CD4-positive, alpha-beta T cell treated with Interleukin-15 for 1 hour (primary cell): Measurements from ENCODE around the gene DLG5.

Experiments
- DNase-seq: peaks from one replicate; pipeline ENCODE4 v3.0.0-alpha.2; 2020

DLG5 gene

DNA sequence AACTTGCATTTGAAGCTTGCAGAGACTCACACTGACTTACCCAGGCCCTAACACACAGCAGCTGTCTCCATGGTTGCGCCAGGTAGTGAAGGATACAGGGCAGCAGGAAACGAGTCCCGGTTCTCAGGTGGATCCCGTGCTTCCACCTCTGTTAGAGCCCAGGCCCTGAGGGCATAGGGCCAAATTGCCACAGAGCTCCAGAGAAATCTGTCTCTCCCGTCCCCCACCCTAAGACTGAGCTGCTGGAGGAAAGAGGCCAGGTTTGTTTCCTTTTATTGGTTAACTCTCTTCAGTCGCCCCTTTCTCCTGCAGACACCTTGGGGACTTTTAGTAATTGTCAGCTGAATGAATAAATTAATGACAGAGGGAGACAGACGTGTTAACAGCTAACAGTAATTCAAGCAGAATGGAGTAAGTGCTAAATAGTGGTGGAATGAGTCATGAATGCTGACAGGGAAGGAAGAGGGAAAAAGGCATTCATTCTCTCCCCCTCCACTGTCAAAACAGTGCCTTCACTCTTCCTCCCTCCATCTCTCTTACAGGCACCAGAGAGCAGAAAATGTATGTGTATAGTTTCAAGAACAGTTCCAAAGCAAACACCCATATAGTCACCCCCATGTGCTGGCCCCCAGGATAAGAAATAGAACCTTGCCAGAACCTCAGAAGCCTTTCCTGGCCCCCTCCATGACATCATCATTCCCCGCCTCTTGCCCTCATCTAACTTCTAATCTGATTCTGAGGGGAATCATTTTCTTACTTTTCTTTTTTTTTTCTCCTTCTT lies 16.8 kb upstream of the DLG5 start:
- DNase-seq = no peak

DNA sequence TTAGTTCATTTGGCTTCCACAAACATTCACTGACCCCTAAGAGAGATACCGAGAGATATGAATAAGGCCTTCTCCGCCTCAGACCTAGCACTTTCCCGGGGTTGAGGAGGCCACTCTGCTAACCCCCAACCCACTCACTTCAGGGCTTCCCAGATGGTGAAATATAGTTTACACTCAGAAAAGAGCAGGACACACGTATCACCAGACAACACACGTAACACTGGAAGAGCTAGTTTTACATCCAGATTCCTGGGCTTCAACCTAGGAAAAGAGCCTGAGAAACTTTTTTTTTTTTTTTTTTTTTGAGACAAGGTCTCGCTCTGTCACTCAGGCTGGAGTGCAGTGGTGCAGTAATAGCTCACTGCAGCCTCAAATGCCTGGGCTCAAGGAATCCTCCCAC lies 15.2 kb upstream of the DLG5 start:
- DNase-seq = no peak

DNA sequence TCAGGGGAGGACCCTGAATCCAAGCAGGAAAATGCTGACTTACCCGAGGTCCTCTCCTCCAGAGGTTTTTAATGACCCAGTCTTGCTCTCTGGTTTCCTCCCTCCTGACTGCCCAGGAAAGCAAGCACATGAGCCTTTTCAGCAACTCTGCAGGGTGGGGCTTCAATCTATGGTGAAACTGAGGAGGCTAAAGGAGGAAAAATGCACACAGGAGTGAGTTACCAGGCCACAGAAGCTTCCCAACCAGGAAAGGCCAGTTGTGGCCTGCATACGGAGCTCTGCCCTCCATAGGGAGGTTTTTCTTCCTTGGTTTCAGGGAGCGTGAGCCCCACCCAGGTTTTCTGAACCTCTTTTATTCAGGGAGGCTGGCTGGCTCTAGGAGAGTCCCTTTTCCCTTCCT lies 14.1 kb upstream of the DLG5 start:
- DNase-seq = no peak

DNA sequence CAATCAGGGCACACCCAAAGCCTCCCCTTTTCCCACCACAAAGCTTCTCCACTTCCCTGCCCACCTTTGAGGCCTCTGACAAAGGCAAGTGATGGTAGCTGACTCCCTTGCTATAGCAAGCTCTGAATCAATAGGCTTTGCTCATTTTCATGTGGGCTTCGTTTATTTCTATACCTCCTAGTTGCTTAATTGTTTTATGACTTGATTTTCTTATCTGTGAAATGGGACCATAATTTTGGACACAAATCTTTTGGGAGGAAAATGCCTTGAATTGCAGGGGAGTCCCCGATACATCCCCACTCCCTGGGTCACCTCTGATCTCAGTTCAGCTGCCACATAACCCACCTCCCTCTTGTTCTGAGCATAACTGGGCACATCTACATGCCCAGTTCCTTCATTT lies 13.7 kb upstream of the DLG5 start:
- DNase-seq = no peak

DNA sequence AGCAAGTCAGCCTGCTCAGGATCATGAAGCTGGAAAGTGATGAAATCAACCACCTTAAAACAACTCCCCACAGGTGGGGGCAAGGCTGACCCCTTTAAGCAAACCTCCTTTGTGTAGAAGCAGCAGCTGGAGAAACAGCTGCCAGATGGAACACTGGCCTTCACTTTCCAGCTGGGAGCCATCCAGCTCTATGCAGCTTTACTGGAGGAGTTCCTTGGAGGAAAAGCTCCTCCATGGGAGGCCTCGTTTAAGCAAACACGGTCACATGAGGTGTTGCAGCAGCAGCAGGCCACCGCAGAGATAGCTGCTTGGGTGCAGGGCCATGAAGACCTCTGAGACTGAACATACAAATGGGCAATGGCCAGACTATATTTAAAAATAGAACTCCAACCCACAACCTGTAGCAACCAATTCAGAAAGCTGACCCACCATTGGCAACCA lies 13.0 kb upstream of the DLG5 start:
- DNase-seq = no peak

DNA sequence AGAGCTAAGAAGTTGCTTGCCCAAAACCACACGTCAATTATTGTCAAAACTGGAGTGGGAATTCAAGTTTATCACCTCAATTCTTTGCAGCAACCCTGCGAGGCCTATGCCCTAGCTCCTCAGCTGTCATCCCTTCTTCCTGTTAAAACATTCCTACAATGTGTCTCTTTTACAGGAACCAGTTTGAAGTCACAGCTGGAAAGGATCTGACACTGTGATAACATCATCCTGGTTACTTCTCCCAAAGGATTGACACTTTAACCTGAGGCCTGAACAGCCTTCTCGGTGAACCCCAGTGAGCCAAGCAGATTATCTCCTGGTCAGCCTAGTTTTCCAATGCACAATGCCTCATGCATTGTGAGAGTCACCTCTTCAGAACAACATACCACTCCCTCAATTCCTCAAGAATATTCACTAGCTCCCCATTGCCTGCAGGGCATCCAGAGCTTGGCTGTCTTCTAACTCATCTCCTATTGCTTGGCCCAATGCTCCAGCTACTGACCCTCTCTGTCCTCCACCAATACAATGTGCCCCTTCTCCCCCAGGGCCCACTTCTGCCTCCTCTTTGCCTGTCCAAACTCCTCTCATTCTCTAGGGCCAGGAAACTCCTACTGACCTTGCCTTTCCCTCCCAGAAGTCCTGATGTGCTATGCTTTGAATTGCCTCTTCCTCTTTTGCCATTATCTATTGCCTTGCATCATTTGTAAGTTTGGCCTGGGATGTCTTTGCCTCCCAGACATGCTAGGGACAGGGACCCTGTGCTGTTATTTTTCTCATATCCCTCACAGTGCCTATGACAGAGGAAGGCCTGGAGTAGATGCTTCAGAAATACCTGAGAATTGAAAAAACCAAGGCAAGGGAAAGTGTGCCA lies 10.4 kb upstream of the DLG5 start:
- DNase-seq = no peak

DNA sequence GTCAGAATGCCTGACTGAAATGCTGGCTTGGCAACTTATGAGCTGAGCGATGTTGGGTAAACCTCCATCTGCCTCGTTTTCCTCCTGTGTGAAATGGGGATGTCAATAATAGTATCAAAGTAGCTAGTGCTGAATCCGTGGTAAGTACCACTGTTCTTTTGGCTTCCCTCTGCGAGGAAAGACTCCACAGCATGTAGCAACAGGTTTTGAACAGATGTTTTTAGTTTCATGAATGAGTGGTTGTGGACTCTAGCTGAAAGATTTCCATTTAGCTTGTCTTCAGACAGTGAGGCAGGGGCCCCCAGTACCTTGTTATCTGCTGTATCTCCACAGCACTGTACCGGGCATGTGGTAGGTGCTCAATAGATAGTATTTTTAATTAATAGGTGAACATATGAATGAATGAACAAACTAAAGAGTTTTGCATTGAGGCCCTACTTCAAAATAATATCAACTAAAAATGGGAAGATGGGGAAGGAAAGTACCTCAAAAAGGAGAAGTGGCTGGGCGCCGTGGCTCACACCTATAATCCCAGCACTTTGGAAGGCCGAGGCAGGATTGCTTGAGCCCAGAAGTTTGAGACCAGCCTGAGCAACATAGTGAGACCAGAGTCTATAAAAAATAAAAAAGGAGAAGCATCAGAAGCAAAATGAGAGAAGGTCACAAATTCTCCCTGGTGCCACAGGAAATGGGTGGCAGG lies 5.6 kb upstream of the DLG5 start:
- no peak for DNase-seq

DNA sequence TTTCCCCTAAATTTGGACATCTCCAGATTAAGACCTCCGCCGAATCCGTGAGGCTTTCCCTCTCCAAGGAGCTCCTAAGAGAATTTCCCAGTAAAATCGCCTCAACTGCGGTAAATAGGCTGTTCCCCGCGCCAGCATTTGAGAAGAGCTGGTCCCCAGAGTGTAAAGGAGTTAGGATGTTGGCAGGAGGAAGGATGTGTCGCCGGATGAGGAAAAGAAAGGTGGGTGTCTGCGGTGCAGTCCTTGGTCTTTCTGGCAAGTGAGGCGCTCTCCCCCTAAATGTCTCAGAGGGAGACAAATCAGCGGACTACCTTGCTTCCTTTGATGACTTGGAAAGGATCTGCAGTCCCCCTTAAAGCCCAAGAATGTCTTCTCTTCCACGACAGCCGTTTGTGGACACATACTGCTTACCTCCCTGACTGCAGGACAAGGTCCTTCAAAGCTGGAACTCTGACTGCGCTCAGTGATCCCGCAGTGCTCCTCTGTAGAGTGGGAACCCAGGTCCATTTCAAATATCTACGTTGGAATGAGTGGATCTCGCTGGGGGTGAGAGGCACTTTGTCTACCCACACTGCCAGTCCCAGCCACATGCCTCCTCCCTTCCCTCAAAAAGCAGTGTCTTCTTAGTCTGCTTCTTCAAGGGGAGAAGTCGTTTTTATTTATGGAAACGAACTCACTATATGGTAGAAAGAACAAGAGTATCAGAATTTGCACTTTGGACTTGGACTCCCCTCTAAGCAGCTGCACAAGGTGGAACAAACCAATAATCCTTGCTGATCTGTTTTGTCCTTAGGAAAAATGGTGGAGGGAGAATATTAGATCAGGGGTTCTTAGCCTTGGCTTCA lies 1.1 kb upstream of the DLG5 start:
- no peak for DNase-seq

DNA sequence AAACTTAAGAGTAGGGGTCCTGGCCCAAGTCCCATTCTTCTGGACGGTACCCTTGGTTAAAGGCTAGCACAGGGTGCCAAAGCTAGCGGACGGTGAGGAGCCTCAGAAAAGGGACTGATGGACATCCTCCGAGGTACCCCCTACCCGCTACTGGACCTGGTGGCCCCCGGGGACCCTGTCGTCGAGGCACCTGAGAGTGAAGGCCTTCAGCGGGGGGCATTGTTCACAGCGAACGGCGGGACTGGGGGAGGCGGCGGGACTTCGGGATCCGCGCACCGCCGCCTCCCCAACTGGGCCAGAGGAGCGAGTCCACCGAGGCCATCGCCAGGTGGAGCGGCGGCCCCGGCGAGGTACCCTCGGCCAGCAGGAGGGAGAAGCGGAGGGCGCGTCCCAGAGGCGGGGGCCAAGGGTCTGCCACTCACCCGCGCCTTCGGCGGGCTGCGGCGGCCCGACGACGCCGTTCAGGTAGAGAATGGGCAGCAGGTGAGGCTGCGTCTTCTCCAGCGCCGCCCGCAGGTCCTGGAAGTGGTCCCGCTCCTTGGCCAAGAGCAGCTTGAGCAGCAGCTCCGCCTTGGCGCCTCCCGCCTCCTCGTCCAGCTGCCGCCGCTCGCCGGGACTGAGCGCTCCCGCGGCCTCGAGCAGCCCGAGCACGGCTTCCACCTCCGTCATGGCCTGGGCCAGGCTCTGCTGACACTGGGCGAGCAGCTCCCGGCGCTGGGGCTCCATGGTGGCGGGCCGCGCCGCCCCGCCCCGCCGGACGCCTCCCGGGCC lies 575 bp downstream of the DLG5 start:
- no peak for DNase-seq

DNA sequence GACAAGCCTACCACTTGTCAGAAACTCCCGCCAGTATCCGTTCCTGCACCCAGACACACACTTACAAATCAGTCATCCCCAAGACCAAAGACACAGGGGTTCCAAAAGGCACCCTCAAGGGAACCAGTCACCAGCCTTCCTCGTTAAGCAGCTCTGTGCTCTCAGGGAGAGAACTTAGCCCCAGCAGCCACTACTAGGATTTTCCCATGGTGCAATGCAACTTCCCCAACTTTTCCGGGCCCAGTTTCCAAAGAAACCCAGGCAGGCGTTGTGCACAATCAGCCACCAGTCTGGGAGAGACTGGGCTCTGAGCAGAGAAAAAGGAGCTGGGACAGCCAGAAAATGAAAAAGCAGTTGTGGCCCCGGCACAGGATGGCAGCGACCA lies 1.2 kb downstream of the DLG5 start:
- DNase-seq = no peak

DNA sequence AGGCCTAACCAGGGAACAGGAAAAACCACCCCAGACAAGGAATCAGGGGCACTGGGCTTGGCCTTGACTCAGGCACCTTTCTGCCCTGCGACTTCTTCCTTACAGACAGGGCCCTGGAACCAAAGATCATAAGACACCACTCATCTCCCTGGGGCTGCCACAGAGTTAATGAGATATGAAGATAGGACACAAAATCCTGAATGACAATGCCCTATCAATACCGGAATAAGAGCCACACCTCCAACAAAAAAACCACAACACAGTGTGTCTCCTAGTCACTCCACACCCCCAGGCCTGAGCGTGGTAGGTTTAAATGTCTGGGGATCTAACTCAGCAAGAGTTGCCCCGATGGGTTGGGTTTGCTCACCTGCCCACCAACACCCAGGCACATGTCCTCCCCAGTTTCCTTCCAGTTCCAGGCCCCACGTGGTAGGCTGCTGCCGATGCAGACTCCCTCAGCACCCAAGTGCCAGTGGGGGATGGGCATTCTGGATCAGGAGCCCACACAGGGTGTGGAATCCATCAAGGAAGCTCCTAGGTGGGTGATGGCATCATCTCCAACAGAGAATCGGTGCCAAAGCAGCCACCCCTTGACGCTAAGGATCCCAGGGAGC lies 3.9 kb downstream of the DLG5 start:
- DNase-seq = no peak

DNA sequence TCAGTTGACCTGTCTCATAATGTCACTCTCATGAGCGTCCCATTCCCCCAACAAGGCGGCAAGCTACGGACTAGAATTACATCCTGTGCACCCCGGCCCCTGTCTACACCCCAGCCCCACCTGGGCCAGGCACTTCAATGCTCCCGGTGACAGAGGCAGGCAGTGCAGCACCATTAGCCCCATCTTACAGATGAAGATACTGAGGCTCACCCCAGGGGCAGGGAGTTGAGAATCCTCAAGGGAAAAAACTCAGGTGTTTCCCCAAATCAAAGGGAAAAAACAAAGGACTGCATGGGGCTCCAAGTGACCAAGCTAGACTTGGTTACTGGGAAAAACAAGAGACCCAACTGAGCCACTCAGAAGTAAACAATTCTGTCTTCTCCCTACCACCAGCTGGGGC lies 4.5 kb downstream of the DLG5 start:
- DNase-seq = no peak

DNA sequence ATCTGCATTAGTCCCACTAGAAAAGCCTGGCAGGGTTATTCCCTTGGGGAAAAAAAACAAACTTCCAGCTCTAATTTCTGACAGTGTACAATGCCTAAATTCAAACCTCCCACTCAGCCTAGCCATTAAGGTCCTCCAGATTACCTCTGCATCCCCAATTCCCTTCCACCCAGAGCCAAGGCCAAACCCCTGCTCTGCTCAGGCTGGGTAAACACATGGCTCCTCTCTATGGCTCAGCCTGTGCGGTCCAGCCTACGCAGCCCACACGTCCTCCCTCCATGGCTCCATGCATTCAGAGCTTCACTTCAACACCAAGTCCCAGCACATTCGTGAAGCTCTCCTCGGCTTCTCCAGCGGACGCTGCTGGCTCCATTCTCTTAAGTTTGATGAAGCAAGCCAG lies 5.2 kb downstream of the DLG5 start:
- no peak for DNase-seq

DNA sequence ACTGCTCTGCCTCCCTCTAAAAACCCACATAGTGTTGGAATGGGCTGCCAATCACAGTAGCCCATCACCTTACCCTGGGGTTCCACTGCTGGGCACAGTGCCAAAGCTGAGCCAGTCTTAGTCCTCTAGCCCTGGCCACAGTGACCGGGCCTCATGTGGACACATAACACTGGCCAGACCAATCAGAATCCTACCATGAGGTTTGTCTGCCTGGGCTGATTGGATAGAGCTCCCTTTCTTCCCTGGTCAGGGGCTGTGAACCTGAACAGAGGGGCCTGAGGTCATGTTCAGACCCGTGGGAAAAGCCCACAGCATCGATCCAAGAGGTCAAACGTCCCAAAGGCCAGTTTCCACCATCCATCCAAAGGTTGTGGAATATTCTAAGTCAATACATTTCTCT lies 6.1 kb downstream of the DLG5 start:
- DNase-seq = no peak

DNA sequence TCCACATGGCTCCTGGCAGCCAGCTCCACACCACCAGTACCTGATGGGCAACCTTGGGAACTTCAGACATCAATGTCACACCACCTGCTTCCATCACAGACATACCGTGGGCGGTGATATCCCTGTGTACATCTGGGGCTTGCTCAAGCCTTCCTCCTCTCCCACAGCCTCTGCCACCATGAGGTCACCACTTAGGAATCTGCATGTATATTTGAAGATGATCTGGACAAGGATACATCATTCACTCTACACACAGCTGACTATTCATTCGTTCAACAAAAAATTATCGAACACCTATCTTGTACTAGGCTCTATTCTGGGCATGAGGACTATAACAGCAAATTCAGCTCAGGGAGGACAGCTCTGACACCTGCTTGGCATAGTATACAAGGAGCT lies 6.8 kb downstream of the DLG5 start:
- DNase-seq = no peak

DNA sequence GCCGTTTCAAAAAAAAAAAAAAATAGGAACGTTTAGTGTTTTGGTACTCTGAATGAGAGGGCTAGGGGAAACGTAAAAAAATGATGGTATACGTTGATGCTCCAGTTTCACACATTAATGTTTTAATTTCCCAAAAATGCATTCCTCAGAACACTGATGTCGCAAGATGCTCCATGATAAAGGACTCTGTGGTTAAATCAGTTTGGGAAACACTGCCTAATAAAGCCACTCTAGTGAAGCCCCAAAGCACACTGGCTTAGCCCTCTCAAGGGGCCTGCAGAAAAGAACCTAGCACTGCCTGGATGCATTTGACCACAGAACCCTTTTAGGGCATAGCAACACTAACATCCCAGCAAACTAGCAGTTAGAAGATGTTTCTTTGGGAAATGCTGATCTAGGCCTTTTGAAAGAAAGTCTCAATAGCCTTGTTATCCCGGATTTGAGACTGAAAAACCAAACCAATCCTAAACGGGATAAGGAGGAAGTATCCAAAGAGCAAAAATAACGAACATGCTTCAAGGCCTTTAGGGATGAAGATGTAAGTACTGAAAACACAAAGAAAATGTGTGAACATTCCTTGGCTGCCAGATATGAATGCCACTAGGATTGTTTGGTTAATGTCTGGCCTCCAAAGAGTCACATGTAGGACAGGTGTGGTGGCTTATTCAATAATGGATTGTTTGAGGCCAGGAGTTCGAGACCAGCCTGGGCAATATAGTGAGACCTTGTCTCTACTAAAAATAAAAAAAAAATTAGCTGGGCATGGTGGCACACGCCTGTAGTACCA lies 11.0 kb downstream of the DLG5 start:
- DNase-seq = no peak

DNA sequence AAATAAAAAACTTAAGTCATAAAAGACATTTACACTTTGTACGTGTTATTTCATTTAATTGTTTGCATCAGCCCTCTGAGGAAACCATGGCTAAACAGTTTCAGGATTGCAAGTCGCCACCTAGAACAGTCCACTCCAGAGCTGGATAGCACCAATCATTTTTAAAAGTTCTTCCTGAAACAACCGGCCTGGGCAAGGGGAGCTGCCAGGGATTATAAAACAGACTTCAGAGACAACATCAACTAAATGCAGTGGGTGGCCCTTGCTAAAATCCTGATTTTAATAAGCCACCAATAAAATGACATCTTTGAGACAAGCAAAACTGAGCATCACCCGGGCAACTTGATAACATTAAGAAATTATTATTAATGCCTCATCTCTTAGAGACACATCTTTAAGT lies 13.5 kb downstream of the DLG5 start:
- no peak for DNase-seq

DNA sequence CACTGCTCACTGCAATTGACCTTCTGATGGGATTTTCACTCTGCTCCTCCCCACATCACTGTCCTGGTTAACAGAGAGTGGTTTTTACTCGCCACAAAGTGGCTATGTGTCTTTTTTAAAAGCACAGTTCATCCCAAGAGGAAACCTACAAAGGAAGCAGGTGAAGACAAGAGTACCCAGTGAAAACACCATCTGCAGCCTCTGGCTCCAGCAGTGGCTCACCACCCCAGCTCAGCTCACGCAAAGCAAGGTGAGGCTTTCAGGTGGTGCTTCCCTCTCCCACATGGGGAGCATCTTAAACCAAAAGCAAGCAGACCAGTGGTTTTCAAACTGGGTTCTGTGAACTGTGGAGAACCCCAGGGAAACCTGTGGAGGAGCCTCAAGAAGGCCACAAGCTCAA lies 14.0 kb downstream of the DLG5 start:
- DNase-seq = no peak

DNA sequence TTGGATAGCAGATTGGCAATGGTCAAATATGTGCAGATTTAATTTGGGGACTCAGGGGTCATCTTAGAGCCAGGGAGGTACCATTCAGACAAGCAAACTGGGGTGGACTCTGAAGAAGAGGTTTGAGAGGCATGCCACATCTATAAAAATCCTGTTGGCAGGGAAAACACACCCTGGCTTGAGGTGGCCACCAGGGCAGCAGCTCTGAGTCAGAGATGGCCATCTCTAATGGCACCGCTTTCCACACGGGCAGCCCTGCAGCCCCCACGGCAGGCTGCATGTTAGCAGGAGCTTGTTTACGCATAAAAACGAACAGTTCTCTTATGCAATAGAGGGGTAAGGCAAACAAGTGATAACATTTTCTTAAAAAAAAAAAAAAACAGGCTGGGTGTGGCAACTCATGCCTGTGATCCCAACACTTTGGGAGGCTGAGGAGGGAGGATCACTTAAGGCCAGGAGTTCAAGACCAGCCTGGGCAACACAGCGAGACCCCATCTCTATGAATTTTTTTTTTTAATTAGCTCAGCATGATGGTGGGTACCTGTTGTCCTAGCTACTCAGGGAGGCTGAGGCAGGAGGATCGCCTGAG lies 14.9 kb downstream of the DLG5 start:
- DNase-seq = no peak

DNA sequence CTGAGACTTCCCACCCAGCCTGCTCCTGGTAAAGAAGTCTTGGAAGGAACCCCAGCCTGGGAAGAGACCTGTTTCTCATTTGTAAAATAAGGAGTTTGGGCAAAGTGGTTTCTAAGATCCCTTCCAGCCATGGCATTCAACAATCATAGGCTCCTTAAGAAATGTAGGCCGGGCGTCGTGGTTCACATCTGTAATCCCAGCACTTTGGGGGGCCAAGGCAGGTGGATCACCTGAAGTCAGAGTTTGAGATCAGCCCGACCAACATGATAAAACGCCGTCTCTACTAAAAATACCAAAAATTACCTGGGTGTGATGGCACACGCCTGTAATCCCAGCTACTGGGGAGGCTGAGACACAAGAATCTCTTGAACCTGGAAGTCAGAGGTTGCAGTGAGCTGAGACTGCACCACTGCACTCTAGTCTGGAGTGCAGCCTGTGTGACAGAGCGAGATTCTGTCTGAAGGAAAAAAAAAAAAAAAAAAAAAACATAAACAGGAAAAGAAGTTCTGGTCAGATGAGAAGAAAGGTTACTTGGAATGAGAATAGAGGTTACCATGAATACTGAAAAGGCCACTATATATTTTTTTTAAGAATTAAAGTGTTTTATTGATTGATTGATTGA lies 15.9 kb downstream of the DLG5 start:
- DNase-seq = no peak
